SK-N-SH (cell line): ENCODE data around the gene FAM107B. TPM values are rescaled to one million over a fixed set of nuclear protein-coding genes. Genes with fewer than 3 reads are reported as not detected.

Experiments used
- ELF1 ChIP-seq: IDR thresholded peaks from 2 replicates; pipeline ENCODE4 v1.4.0; 2012
- EZH2phosphoT487 ChIP-seq: fragments of 200-600 bp; sonication (generic); IDR thresholded peaks from 2 replicates; pipeline ENCODE4 v1.6.1; 2017; ENCODE audit warnings: low read depth, mixed run types, mild to moderate bottlenecking, antibody characterized with exemption, moderate library complexity, borderline replicate concordance
- FOSL2 ChIP-seq: IDR thresholded peaks from 2 replicates; pipeline ENCODE4 v1.4.0; 2012; ENCODE audit warnings: low read depth, mild to moderate bottlenecking, moderate library complexity, borderline replicate concordance
- FOXJ3 ChIP-seq: sonication (generic); formaldehyde crosslinking; IDR thresholded peaks from 2 replicates; pipeline ENCODE4 v1.5.1; 2020; ENCODE audit warnings: mild to moderate bottlenecking, missing genetic modification reagents
- FOXM1 ChIP-seq: IDR thresholded peaks from 2 replicates; pipeline ENCODE4 v1.4.0; 2012; ENCODE audit warnings: low read depth, mild to moderate bottlenecking
- GABPA ChIP-seq: IDR thresholded peaks from 2 replicates; pipeline ENCODE4 v1.4.0; 2012; ENCODE audit warnings: low read depth, mild to moderate bottlenecking
- GATA2 ChIP-seq: sonication (generic); formaldehyde crosslinking; IDR thresholded peaks from 2 replicates; pipeline ENCODE4 v1.5.0; 2020; ENCODE audit warnings: mild to moderate bottlenecking, missing genetic modification reagents
- NFIC ChIP-seq: IDR thresholded peaks from 2 replicates; pipeline ENCODE4 v1.4.0; 2012; ENCODE audit warnings: borderline replicate concordance
- RAD21 ChIP-seq: IDR thresholded peaks from 2 replicates; pipeline ENCODE4 v1.6.1; 2012; ENCODE audit warnings: mild to moderate bottlenecking, low read length
- RXRA ChIP-seq: IDR thresholded peaks from 2 replicates; pipeline ENCODE4 v1.4.0; 2012; ENCODE audit warnings: low read depth, mild to moderate bottlenecking, borderline replicate concordance
- SIN3A ChIP-seq: IDR thresholded peaks from 2 replicates; pipeline ENCODE4 v1.6.1; 2012; ENCODE audit warnings: low read depth, mild to moderate bottlenecking, low read length, moderate library complexity, borderline replicate concordance
- SMC3 ChIP-seq: IDR thresholded peaks from 2 replicates; pipeline ENCODE4 v1.6.1; 2012; ENCODE audit warnings: low read depth, low read length, improper control_type of control experiment
- TCF12 ChIP-seq: IDR thresholded peaks from 2 replicates; pipeline ENCODE4 v1.4.0; 2012
- YY1 ChIP-seq: IDR thresholded peaks from 2 replicates; pipeline ENCODE4 v1.4.0; 2012; ENCODE audit warnings: low read depth, mild to moderate bottlenecking
- polyA plus RNA-seq, 3 experiments: library from polyadenylated mRNA; depleted of rRNA; stranded (reverse); fragments of >200 nt; gene quantifications; 2 replicates each; pipeline ENCODE4 v1.2.3, GENCODE V29; 2012
- TF ChIP-seq, protein P1 (sequence below): IDR thresholded peaks from 2 replicates; pipeline ENCODE4 v1.4.0; 2012; ENCODE audit warnings: low read depth
- TF ChIP-seq, protein P2 (sequence below): fragments of 150-350 bp; IDR thresholded peaks from 2 replicates; pipeline ENCODE4 v1.6.1; 2016; ENCODE audit warnings: mild to moderate bottlenecking, low read depth, low read length
- TF ChIP-seq, protein P3 (sequence below): IDR thresholded peaks from 2 replicates; pipeline ENCODE4 v1.4.0; 2012; ENCODE audit warnings: low read depth, borderline replicate concordance
- TF ChIP-seq, protein P4 (sequence below): fragments of 150-350 bp; IDR thresholded peaks from 2 replicates; pipeline ENCODE4 v1.6.1; 2017; ENCODE audit warnings: antibody characterized with exemption, low read length, low read depth, borderline replicate concordance
- TF ChIP-seq, protein P5 (sequence below): IDR thresholded peaks from 2 replicates; pipeline ENCODE4 v1.4.0; 2012; ENCODE audit warnings: low read depth, borderline replicate concordance

The FAM107B gene
- polyA plus RNA-seq, 1 of the 3 experiments (the other 2 are of a cell fraction): 1.0 TPM

DNA sequence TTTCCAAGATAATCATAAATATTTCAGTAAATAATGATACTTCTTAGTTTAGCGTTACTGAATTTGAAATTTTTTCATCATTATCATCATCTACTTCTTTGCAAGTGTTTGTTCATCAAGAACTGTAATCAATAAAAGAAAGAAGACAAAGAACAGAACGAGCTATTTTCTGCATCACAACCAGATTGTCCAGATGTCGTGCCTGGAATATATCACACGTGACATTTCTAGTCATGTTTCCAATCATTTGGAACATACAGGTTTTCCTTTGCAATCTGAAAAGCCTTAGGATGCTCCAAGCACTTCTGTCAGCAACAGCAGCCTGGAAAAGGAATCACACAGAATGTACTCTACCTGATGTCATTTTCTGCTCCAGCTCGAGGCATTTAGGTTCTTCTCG lies 107.4 kb downstream of the FAM107B start (continued):
- TF ChIP-seq, protein P1, sequence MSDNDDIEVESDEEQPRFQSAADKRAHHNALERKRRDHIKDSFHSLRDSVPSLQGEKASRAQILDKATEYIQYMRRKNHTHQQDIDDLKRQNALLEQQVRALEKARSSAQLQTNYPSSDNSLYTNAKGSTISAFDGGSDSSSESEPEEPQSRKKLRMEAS: no peak
- TF ChIP-seq RXRA (no peak), RAD21 (peak; percentile 43), GATA2 (CRISPR knock-in tag) (peak; percentile 90), ELF1 (no peak), TCF12 (peak; percentile 95), NFIC (no peak), FOXM1 (no peak), FOSL2 (no peak), EZH2phosphoT487 (no peak), SMC3 (no peak), YY1 (no peak), FOXJ3 (CRISPR knock-in tag) (peak; percentile 94), GABPA (no peak), SIN3A (no peak)
- TF ChIP-seq, protein P2, sequence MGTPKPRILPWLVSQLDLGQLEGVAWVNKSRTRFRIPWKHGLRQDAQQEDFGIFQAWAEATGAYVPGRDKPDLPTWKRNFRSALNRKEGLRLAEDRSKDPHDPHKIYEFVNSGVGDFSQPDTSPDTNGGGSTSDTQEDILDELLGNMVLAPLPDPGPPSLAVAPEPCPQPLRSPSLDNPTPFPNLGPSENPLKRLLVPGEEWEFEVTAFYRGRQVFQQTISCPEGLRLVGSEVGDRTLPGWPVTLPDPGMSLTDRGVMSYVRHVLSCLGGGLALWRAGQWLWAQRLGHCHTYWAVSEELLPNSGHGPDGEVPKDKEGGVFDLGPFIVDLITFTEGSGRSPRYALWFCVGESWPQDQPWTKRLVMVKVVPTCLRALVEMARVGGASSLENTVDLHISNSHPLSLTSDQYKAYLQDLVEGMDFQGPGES: no peak
- TF ChIP-seq, protein P3, sequence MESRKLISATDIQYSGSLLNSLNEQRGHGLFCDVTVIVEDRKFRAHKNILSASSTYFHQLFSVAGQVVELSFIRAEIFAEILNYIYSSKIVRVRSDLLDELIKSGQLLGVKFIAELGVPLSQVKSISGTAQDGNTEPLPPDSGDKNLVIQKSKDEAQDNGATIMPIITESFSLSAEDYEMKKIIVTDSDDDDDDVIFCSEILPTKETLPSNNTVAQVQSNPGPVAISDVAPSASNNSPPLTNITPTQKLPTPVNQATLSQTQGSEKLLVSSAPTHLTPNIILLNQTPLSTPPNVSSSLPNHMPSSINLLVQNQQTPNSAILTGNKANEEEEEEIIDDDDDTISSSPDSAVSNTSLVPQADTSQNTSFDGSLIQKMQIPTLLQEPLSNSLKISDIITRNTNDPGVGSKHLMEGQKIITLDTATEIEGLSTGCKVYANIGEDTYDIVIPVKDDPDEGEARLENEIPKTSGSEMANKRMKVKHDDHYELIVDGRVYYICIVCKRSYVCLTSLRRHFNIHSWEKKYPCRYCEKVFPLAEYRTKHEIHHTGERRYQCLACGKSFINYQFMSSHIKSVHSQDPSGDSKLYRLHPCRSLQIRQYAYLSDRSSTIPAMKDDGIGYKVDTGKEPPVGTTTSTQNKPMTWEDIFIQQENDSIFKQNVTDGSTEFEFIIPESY: no peak
- TF ChIP-seq, protein P4, sequence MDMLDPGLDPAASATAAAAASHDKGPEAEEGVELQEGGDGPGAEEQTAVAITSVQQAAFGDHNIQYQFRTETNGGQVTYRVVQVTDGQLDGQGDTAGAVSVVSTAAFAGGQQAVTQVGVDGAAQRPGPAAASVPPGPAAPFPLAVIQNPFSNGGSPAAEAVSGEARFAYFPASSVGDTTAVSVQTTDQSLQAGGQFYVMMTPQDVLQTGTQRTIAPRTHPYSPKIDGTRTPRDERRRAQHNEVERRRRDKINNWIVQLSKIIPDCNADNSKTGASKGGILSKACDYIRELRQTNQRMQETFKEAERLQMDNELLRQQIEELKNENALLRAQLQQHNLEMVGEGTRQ: no peak
- TF ChIP-seq, protein P5, sequence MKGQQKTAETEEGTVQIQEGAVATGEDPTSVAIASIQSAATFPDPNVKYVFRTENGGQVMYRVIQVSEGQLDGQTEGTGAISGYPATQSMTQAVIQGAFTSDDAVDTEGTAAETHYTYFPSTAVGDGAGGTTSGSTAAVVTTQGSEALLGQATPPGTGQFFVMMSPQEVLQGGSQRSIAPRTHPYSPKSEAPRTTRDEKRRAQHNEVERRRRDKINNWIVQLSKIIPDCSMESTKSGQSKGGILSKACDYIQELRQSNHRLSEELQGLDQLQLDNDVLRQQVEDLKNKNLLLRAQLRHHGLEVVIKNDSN: no peak
